Inferior parietal cortex (tissue), 1 donor: Measurements from ENCODE around the gene FOSL1.
A peak's percentile ranks its signal among the peaks of the same experiment; 100 is the strongest.

Source experiments
- DNase-seq: peaks from one replicate; pipeline ENCODE4 v3.0.0-alpha.2; 2016; ENCODE audit errors: extremely low spot score

Gene FOSL1

DNA sequence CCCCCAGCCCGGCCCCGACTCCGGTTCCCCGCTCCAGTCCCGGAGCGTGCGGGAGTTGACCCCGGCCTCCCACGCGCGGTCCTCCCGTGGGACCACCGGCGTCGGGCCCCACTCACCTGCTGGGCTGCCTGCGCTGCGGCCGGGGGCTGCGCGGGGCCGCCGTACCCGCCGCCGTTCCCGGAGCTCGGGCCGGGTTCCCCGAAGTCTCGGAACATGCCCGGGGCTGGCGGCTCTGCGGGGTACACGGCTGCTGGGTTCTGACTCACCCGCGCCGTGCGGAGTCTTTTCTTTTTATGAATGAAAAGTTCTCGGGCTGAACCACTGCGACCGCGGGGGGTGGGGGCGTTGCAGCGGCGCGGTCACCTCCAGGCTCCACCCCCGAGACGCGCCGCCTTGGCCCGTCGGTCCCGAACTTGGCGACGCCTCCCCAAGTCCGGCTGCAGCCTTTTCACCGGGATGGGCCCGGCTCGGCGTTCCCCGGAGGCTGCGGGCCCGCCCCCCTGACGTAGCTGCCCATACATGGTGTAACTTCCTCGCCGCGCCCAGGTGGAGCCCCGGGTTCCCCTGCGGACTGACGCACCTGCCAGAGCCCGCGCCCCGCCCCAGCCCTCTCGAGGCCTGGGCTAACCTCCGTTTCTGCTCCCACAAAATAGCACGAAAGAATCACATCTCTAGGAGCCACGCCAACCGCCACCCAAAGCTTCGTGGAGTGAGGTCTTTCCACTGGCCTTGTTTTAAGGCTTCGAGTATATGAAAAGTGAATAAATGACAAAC, at the start of gene FOSL1:
FOSL1 (minus strand) TSS at position 264 of the 774 bp plus-strand sequence; CDS start at position 215, 49 bp downstream.
- peak; percentile 42 for DNase-seq

DNA sequence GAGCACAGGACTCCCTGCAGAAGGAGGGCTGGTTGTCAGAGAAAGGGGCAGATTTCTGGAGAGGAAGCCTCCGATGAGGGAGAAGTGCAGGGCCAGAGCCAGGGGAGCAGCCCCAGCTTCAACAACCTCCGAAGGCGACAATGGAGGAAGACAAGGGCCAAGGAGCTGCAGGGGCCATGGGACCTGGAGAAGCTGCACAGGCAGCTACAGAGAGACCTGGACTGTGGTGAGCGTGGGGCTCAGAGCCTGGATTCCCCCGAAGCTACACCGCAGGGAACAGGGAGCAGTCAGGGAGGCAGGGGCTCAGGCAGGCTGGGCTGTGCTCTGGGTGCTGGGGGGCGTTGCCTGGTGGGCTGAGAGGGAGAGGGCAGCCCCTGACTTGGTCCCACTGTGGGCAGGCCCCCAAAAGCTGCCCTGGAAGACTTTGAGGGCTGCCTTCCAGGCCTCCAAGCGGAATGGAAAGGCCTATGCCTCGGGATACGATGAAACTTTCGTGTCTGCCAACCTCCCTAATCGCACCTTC, 47.5 kb upstream of the FOSL1 start:
- DNase-seq = no peak

DNA sequence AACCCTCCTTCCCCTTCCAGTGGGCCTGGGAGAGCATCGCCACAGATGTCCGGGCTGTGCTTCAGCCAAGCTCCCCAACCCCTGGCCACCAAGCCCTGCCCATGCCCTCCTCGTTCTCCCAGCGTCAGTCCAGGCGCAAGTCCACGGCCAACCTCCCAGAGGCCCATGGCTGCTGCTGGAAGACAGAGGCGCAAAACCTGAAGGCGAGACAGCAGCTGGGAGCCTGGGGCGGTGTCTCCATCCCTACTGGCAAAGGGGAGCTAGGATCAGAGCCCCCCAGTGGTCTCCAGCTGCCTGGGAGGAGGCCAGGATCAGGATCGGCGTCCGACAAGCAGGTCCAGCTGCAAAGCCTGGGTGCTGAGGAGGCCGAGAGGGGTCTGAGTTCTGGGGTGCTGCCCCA, 46.9 kb upstream of the FOSL1 start:
- DNase-seq = no peak

DNA sequence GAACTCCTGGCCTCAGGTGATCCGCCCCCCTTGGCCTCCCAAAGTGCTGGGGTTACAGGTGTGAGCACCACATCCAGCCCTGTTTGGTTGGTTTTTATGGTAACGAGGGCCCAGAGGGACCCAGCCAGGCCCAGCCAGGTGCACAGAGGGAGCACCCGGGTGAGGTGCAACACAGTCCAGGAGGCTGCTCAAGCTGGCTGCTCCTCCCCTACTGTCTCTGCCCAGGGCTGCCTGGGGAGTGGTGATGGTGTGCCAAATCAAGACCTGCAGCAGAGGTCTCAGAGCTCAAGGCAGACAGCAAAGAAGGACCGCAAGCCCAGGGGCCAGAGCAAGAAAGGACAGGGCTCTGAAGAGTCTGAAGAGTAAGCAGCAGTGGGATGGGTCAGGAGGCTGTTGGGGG, 46.5 kb upstream of the FOSL1 start:
- DNase-seq = no peak

DNA sequence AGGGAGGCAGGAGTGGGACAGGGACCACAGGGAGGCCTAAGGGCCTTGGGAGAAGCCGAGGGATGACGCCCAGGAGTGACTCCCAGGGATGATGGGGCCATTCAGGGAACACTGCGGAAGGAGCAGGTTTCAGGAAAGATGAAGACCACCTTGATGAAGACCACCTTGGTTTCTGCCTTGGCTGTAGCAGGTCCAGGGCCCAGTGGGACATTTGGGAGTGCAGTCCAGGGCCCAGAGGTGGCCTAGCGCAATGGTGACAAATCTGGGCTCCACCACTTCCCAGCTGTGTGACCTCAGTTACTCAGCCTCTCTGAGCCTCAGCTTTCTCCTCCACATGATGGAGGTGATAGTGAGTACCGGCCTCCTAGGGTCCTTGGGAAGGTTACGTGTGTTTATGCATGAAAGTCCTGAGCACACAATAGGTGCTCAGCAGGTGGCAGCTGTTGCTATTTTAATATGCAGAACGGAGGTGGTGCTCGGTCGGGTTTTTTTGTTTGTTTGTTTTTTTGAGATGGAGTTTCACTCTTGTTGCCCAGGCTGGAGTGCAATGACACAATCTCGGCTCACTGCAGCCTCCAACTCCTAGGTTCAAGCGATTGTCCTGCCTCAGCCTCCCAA, 45.9 kb upstream of the FOSL1 start:
- no peak for DNase-seq

DNA sequence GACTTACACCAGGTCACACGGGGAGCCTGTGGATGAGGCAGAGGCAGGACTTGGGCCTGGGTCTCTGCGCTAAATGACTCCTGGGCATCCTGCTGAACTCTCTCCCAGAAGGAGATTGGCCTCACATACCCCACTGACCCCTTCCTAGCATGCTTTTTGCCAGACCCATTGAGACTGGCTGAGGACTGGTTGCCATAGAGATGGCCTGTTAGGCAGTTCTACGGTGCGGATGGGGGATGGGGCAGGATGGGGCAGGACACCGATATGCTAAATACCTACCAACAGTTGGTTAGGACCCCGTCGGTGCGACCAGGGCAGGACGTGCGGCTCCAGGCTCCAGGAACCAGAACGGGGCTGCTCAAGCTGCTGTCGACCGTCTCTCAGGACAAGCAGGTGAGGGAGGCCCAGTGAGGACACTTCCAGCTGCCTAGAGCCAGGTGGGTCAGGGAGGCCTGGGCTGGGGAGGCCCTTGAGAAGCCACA, 45.3 kb upstream of the FOSL1 start, which contains the start of gene TSGA10IP:
TSGA10IP (plus strand) TSS at position 51 of the 482 bp plus-strand sequence; CDS start at position 247, 196 bp downstream.
- no peak for DNase-seq

DNA sequence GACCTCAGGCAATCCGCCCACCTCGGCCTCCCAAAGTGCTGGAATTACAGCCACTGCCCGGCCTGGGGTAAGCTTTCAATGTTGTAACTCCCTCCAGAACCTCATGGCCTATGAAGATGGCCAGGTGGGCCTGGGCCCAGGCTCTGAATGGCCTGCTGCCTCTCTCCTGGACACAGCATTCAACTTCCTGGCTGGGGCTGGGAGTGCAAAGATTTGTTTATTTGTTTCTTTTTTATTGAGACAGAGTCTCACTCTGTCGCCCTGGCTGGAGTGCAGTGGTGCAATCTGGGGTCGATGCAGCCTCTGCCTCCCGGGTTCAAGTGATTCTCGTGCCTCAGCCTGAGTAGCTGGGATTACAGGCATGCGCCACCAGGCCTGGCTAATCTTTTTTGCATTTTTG, 44.6 kb upstream of the FOSL1 start:
- no peak for DNase-seq

DNA sequence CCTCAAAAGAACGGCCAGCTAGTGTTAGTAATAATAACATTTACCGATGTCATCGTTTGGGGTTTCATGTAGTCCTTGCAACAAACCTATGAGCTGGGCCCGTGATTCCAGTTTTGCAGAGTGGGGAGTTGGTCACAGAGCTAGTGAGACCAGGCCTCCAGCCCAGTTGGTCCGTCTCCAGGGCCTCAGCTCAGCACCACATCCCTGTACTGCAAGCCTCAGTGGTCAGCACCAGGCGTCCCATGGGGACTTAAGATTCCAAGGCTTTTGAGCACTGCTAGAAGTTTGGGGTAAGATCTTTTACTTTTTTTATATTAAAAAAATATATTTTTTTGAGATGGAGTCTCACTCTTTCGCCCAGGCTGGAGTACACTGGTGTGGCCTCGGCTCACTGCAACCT, 44.0 kb upstream of the FOSL1 start:
- no peak for DNase-seq

DNA sequence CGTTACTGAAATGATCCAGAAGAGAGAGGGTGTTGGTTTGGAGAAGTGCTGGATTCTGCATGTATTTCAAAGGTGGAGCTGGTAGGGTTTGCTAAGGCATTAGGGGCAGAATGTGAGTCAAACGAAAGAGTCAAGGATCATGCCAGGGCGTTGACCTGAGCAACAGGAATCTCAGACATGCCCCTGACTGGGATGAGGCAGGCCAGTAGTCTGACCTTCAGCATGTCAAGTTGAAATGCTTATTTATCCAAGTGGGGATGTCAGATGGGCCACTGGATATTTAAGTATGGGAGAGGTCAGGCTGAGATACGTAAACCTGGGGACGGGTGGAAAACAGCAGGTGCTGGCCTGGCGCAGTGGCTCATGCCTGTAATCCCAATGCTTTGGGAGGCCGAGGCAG, 42.3 kb upstream of the FOSL1 start:
- no peak for DNase-seq

DNA sequence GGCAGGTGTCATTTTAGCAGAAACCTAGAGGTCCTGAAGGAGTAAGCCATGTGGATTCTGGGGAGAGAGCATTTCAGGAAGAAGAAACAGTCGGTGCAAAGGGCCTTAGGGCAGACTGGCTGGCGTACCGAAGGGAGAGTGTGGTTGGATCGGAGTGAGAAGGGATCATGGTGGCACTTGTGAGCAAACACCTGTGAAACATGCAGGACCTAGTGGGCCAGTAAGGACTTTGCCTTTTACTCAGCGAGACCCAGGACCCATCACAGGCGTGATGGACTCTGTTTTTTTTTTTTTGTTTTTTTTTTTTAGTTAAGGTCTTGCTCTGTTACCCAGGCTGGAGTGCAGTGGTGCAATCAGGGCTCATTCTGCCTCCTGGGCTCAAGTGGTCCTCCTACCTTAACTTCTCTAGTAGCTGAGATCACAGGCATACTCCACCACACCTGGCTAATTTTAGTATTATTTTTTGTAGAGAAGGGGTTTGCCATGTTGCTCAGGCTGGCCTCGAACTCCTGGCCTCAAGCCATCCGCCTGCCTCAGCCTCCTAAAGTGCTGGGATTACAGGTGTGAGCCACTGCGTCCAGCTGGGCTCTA, 41.6 kb upstream of the FOSL1 start:
- DNase-seq = no peak

DNA sequence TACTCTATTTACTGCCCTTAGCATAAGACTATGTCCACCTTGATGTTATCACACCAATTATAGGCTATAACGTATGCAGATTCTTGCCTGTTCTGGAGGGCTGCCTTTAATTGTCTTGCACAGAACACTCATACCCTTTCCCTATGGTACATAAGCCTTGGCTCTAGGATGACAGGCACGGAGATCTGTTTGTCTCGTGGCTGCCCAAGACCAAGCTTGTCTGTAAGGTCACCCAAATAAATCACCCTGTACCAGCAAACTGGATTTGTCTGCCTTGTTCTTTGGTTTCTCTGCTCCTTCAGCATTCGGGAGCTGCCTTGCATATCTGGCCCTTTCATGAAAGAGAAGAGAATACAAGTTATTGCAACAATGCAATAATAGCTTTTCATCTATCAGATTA, 37.6 kb upstream of the FOSL1 start:
- DNase-seq = no peak

DNA sequence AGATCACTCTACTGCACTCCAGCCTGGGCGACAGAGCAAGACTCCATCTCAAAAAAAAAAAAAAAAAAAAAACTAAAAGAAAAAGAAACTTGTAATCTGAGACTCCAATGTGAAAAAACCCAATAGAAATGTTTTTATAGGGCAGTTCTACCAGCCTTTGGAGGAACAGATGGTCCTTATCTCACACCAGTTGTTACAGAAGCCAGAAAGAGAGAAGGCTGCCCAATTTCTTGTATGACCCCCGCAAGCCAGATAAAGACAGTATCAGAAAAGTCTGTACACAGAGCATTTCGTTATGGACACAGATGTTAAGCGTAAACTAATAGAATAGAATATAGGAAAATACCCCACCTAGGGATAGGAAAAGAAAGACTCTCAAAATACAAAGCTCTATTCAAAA, 33.8 kb upstream of the FOSL1 start:
- no peak for DNase-seq

DNA sequence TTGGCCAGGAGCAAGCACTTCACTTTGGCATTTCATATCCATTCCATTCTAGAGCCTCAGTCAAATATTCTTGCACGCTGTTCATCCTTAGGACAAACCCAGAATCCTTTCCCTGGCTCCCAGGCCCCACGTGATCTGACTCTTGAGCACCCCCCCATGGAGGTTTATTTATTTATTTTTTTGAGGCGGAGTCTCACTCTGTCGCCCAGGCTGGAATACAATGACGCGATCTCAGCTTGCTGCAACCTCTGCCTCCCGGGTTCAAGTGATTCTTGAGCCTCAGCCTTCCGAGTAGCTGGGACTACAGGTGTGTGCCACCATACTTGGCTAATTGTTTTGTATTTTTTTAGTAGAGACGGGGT, 32.4 kb upstream of the FOSL1 start:
- no peak for DNase-seq

DNA sequence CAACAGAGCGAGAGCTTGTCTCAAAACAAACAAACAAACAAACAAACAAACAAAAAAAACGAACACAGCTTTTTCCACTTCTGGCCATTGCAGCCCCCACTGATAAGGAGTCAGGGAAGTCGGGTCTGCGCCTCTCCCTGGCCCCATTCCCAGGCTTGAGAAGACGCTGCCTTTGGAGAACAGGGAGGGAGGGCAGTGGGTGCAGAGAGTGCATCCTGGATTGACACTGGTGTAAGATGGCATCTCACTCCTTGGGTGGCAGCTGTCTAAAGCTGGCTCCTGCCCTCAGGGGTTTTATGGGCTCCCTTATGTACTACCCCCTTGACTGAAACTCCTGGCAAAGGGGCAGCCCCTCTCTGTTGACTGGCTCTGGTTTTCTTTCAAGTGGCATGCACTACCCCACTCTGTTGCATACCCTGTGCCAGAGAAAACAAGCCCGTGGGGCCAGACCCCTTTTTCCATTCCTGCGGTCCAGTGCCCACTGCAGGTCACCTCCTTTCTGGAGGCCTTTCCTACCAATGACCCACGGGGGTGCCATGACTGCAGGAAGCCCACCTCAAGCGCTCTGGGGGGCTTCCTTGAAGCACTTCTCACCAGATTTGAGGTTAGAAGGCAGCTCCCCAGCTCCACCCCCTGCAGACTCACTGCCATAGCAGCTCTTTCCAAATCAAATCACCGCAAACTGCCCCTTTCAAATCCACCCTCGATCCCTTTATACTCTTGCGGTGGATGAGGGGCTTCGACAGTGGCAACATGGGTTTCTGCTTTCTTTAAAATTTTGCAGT, 31.8 kb upstream of the FOSL1 start:
- DNase-seq = no peak

DNA sequence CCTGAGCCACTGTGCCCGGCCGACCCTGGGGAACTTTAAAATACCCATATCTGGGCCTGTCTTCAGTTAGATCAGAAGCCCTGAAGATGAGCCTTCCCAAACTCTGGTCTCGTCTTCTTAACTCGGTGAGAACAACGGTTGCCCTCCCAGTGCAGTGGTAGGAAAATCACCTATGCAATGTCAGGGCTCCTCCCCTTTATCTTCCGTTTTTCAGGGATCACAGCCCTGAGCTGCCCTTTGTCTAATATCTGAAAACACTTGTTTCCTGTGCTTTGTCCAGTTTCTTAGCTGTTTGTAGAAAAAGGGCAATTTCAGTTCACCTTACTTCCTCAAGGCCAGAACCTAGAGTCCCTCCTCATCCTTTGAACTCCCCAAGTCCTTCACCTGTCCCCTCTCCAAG, 28.5 kb upstream of the FOSL1 start:
- no peak for DNase-seq

DNA sequence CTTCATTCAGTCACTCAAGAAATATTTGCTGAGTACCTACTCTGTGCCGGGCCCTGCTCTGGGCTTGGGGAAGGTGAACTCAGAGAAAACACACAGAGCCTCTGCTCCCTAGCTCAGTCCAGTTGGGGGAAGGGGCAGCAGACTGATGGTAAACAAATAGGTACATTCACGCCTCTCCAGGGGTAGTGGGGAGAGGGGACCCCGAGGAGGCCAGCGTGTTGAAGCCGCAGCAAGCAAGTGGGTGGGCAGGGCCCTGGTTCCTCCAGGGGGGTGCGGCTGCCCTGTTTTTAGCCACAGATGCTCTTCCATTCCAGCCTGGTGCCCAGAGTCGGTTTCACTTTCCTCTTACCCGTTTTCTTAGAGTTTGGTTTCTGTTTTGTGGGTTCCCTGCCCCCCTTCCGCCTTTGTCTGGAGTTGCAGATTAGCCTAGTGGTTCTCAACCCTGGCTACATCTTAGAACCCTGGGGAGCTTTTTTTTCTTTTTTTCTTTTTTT, 27.8 kb upstream of the FOSL1 start:
- DNase-seq = no peak

DNA sequence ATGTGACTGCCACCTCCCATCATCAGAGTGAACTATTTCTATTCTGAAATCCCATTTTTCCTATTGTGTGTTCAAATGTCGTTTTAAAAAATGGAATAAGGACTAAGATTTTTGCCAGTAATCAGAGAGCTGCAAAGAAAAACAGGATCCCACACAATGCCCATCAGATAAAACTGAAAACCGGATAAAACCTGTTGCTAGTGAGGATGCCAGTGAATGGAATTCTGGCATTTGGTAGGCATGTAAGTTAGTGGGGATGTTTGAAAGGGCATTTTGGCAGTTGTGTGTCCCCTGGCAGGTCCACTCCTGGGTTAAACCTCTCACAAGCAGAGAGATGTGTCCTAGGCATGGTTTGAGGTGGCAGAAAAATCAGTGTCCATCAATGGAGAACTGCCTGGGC, 25.2 kb upstream of the FOSL1 start:
- DNase-seq = no peak

DNA sequence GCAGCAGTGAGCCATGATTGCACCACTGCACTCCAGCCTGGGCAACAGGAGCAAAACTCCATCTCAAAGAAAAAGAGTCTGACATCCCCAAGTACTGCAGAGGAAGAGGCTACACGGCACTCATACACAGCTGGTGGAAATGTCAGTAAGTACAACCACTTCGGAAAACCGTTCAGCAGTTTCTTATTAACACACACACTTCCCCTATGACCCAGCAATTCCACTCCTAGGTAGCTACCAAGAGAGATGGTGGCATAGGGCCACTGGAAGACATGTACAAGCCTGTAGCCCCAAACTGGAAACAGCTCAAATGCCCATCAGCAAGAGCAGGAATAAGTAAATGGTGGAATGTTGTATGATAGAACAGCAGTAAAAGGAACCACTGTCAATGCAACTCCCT, 22.4 kb upstream of the FOSL1 start:
- no peak for DNase-seq

DNA sequence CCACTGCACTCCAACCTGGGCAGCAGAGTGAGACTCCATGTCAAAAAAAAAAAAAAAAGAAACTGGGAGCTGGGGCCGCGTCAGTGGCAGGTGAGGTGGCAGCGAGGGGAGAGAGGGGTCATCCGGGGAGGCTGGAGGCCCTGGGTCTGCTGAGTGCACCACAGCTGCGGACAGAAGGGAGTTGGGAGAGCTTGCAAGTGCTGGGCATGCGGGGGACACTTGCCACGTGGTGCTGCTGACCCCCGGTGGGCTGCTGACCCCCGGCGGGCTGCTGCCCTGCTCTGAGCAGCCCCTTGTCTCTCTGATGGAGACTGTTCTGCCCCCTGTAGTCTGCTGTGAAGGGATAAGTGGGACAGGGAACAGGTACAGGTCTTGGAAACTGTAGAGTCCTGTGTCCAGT, 21.7 kb upstream of the FOSL1 start:
- no peak for DNase-seq

DNA sequence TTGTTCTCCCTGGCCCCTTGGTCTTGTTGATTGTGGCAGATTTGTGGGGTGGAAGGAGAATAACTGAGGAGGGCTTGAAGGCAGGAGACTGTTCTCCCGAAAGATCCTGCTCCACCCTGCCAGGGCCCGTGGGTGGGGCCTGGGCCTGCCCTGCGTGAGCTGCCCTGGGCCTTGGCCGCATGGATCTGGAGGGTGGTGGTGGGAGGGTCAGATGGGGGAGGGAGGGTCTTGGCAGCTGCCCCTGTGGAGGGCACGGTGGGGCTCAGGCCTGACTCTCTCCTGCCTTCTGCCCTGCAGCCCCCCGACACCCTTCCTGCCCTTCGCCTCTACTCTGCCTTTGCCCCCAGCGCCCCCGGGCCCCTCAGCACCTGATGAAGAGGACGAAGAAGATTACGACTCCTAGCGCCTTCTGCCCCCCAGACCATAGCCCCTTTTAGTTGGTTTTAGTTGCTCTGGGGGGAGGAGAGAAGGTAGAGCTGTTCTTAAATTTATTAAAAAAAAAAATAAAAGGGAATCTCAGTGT, 20.9 kb upstream of the FOSL1 start:
- DNase-seq = no peak

DNA sequence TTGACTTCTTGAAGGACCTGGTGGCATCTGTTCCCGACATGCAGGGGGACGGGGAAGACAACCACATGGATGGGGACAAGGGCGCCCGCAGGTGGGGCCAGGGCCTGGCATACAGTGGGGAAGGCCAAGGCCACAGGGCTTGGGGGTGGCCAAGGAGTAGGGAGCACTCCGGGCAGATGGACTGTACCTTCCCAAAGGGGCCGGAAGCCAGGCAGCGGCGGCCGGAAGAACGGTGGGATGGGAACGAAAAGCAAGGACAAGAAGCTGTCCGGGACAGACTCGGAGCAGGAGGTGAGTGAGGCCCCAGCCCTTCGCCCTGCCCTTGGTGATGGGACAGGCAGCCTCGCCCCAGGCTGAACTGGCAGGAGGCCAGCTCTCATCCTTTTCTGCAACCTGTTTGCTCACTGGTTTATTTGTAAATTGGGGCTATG, 20.2 kb upstream of the FOSL1 start:
- DNase-seq = no peak
